Natural killer cell (primary cell): Measurements from ENCODE around the gene PIP5K1B. TPM values are rescaled to one million over a fixed set of nuclear protein-coding genes. Genes with fewer than 3 reads are reported as not detected.

ENCODE experiments used
- ATAC-seq, 3 donors: fragments of 150-1000 bp in 2 of 3; fragments of 200-7000 bp in 1 of 3; cut with Tn5 transposase; 1 replicate in 1 of 3; 2 replicates in 2 of 3; pipeline ENCODE4 v1.10.0; 2021; ENCODE audit warnings: mild to moderate bottlenecking in 2 of 3, moderate library complexity in 2 of 3
- DNase-seq, 2 donors: peaks; one replicate each; pipeline versions ENCODE4 v3.0.0 to v3.0.0-alpha.2; 2013 to 2021; ENCODE audit warnings: mixed read lengths in 1 of 2
- H3K27ac ChIP-seq: one replicate; pipeline ENCODE4 v1.5.1; 2013; ENCODE audit warnings: mild to moderate bottlenecking, low read length
- H3K27me3 ChIP-seq: one replicate; pipeline ENCODE4 v1.6.1; 2013; ENCODE audit warnings: low read length; ENCODE audit not compliant: control insufficient read depth, insufficient read depth
- H3K36me3 ChIP-seq: one replicate; pipeline ENCODE4 v1.6.1; 2013; ENCODE audit warnings: low read length; ENCODE audit not compliant: control insufficient read depth, insufficient read depth
- H3K4me1 ChIP-seq: one replicate; pipeline ENCODE4 v1.6.1; 2013; ENCODE audit warnings: low read length; ENCODE audit not compliant: control insufficient read depth, insufficient read depth
- H3K4me3 ChIP-seq: one replicate; pipeline ENCODE4 v1.5.1; 2013; ENCODE audit warnings: low read length
- H3K9me3 ChIP-seq: one replicate; pipeline ENCODE4 v1.6.1; 2013; ENCODE audit warnings: low read length; ENCODE audit not compliant: control insufficient read depth, insufficient read depth
- H3K27ac Mint-ChIP-seq, 2 donors: one replicate each; pipeline ENCODE4 v1.8.0; 2022; ENCODE audit warnings: mild to moderate bottlenecking in 2 of 2, mixed read lengths in 2 of 2, moderate library complexity in 1 of 2
- H3K27me3 Mint-ChIP-seq, 2 donors: one replicate each; pipeline ENCODE4 v1.8.0; 2022; ENCODE audit warnings: low read depth in 2 of 2, mixed read lengths in 2 of 2
- H3K36me3 Mint-ChIP-seq: one replicate; pipeline ENCODE4 v1.8.0; 2022; ENCODE audit warnings: mixed read lengths
- H3K4me1 Mint-ChIP-seq, 2 donors: one replicate each; pipeline ENCODE4 v1.8.0; 2022; ENCODE audit warnings: mixed read lengths in 2 of 2
- H3K4me3 Mint-ChIP-seq: one replicate; pipeline ENCODE4 v1.8.0; 2022; ENCODE audit warnings: mild to moderate bottlenecking, moderate library complexity, mixed read lengths
- H3K9me3 Mint-ChIP-seq, 2 donors: one replicate each; pipeline ENCODE4 v1.8.0; 2022; ENCODE audit warnings: mixed read lengths in 2 of 2
- WGBS: methylation state at CpG from one replicate; pipeline ENCODE4 v1.1.7; 2013; ENCODE audit warnings: missing lambda C conversion rate; ENCODE audit not compliant: insufficient coverage; 5-methylcytosine and 5-hydroxymethylcytosine counted together
- intact Hi-C: fragments of 100-400 bp; cut with micrococcal nuclease; formaldehyde crosslinking; loops from one replicate; pipeline ENCODE4 v1.14.2; 2022
- total RNA-seq, 4 donors: library from RNA; stranded (reverse); fragments of 120-200 nt in 1 of 4; gene quantifications; one replicate each; pipeline versions ENCODE4 v1.2.3 to v1.2.4, GENCODE V29; 2013 to 2022
- TF ChIP-seq, protein P1 (sequence below): fragments of 200-600 bp; IDR thresholded peaks from one replicate; pipeline ENCODE4 v1.8.0; 2022; ENCODE audit warnings: antibody characterized with exemption

PIP5K1B gene
- total RNA-seq, 3 donors from 2014 or later (not counting 1 experiment from before 2014, with no cell fraction given): 0.73 to 3.4 (median 1.3) TPM

GRCh38 chr9:68876681-68877080 lies 171.6 kb downstream of the PIP5K1B start:
- Mint-ChIP-seq H3K4me1 (no peaks in the 10 kb centered on the region), H3K4me3 (no peak overlapping the region), H3K27ac (no peak overlapping the region), H3K36me3 (no peaks in the 10 kb centered on the region), H3K9me3 (no peaks in the 10 kb centered on the region), H3K27me3 (peaks cover 3 to 6% of the 10 kb centered on the region in 2 donors)
- 100% methylated on average over 2 of the region's 3 CpGs for WGBS
- Histone ChIP-seq H3K36me3 (no peaks in the 10 kb centered on the region), H3K9me3 (no peaks in the 10 kb centered on the region), H3K27ac (no peak overlapping the region), H3K4me1 (no peaks in the 10 kb centered on the region), H3K4me3 (no peak overlapping the region), H3K27me3 (no peaks in the 10 kb centered on the region)
- no peak for ATAC-seq
- TF ChIP-seq, protein P1, sequence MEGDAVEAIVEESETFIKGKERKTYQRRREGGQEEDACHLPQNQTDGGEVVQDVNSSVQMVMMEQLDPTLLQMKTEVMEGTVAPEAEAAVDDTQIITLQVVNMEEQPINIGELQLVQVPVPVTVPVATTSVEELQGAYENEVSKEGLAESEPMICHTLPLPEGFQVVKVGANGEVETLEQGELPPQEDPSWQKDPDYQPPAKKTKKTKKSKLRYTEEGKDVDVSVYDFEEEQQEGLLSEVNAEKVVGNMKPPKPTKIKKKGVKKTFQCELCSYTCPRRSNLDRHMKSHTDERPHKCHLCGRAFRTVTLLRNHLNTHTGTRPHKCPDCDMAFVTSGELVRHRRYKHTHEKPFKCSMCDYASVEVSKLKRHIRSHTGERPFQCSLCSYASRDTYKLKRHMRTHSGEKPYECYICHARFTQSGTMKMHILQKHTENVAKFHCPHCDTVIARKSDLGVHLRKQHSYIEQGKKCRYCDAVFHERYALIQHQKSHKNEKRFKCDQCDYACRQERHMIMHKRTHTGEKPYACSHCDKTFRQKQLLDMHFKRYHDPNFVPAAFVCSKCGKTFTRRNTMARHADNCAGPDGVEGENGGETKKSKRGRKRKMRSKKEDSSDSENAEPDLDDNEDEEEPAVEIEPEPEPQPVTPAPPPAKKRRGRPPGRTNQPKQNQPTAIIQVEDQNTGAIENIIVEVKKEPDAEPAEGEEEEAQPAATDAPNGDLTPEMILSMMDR: no peak
- intact Hi-C loops: no loop called here
- no peak for DNase-seq

- Histone ChIP-seq H3K36me3 (no peaks in the 10 kb centered on the region), H3K27ac (no peak overlapping the region), H3K27me3 (no peaks in the 10 kb centered on the region), H3K4me1 (no peaks in the 10 kb centered on the region), H3K9me3 (no peaks in the 10 kb centered on the region), H3K4me3 (no peak overlapping the region)
- TF ChIP-seq, protein P1: no peak
- H3K27me3 Mint-ChIP-seq: peaks cover 3 to 6% of the 10 kb centered on the region in 2 donors
- DNase-seq (no peak), ATAC-seq (no peak)
- H3K27ac Mint-ChIP-seq: no peak overlapping the region
- no peaks in the 10 kb centered on the region for H3K9me3 Mint-ChIP-seq
- intact Hi-C loops: no loop called here
- no peaks in the 10 kb centered on the region for H3K4me1 Mint-ChIP-seq
- H3K4me3 Mint-ChIP-seq: no peak overlapping the region
- no peaks in the 10 kb centered on the region for H3K36me3 Mint-ChIP-seq
Measured at GRCh38 chr9:68877219-68877618, 172.2 kb downstream of the PIP5K1B start.

GRCh38 chr9:68878450-68878849 lies 173.4 kb downstream of the PIP5K1B start:
- Histone ChIP-seq H3K27me3 (no peaks in the 10 kb centered on the region), H3K4me3 (no peak overlapping the region), H3K4me1 (no peaks in the 10 kb centered on the region), H3K9me3 (no peaks in the 10 kb centered on the region), H3K36me3 (no peaks in the 10 kb centered on the region), H3K27ac (no peak overlapping the region)
- Mint-ChIP-seq H3K27ac (no peak overlapping the region), H3K27me3 (peaks cover 3 to 6% of the 10 kb centered on the region in 2 donors), H3K4me1 (no peaks in the 10 kb centered on the region), H3K4me3 (no peak overlapping the region), H3K9me3 (no peaks in the 10 kb centered on the region), H3K36me3 (no peaks in the 10 kb centered on the region)
- ATAC-seq: no peak
- no peak for DNase-seq
- TF ChIP-seq, protein P1: no peak
- intact Hi-C loops: no loop called here

DNA sequence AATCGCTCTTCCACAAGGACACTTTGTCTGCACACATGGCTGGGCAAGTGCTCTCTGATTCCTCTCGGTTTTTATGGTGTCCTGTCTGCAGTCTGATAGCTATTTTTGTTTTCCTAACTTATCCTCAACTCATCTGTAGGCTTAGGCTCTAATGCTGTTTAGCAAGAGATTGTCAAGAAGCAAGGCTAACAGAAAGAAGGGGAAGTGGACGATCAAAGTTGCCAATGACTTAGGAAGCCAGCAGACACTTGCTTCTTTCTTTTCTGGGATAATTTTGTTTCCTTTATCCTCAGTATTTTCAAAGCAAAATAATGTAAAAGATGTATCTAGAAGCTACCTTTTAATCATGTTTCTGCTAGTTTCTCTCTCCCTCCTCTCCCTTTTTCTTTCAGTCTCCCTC lies 178.2 kb downstream of the PIP5K1B start:
- Mint-ChIP-seq H3K27me3 (peaks cover 5 to 8% of the 10 kb centered on the region in 2 donors), H3K9me3 (no peaks in the 10 kb centered on the region), H3K36me3 (no peaks in the 10 kb centered on the region), H3K4me1 (no peaks in the 10 kb centered on the region), H3K27ac (no peak overlapping the region), H3K4me3 (no peak overlapping the region)
- TF ChIP-seq, protein P1: no peak
- ATAC-seq (no peak), DNase-seq (no peak)
- intact Hi-C loops: no loop called here
- Histone ChIP-seq H3K9me3 (no peaks in the 10 kb centered on the region), H3K36me3 (no peaks in the 10 kb centered on the region), H3K4me1 (no peaks in the 10 kb centered on the region), H3K27ac (no peak overlapping the region), H3K27me3 (no peaks in the 10 kb centered on the region), H3K4me3 (no peak overlapping the region)
- WGBS: 79% methylated on average over 3 of the region's 3 CpGs
